Adrenal gland (tissue), 12 donors: ENCODE data around the gene SLC15A3. TPM values are rescaled to one million over a fixed set of nuclear protein-coding genes. Genes with fewer than 3 reads are reported as not detected.

ENCODE experiments used
- DNase-seq, 7 donors: peaks; one replicate each; pipeline ENCODE4 v3.0.0-alpha.2; 2019 to 2020
- H3K27ac ChIP-seq, 5 donors: fragments of 200-600 bp; sonication (generic) in 4 of 5; 1 replicate in 3 of 5; 2 replicates in 2 of 5; pipeline versions ENCODE4 v1.5.1 to v1.8.0; 2016 to 2020; ENCODE audit warnings: mild to moderate bottlenecking in 1 of 5
- H3K27me3 ChIP-seq: fragments of 200-600 bp; 2 replicates; pipeline ENCODE4 v1.8.0; 2021
- H3K36me3 ChIP-seq, 2 donors: fragments of 200-600 bp; replicated peaks in 1 of 2; 1 replicate in 1 of 2; 2 replicates in 1 of 2; pipeline versions ENCODE4 v1.5.1 to v1.8.0; 2018 to 2022
- H3K4me1 ChIP-seq, 2 donors: fragments of 200-600 bp; replicated peaks in 1 of 2; 1 replicate in 1 of 2; 2 replicates in 1 of 2; pipeline versions ENCODE4 v1.5.1 to v1.8.0; 2018 to 2021
- H3K4me3 ChIP-seq, 4 donors: fragments of 200-600 bp; sonication (generic) in 3 of 4; one replicate each; pipeline ENCODE4 v1.5.1; 2016 to 2018
- H3K9me3 ChIP-seq, 3 donors: fragments of 200-600 bp; sonication (generic) in 1 of 3; replicated peaks in 1 of 3; 1 replicate in 2 of 3; 2 replicates in 1 of 3; pipeline versions ENCODE4 v1.5.1 to v1.8.0; 2016 to 2021
- CTCF ChIP-seq, 6 experiments: fragments of 450-650 bp in 4 of 6; fragments of 200-600 bp in 2 of 6; sonication (generic) in 1 of 6; IDR thresholded peaks; 1 replicate in 5 of 6; 2 replicates in 1 of 6; pipeline versions ENCODE4 v1.5.1 to v1.8.0; 2016 to 2021; ENCODE audit warnings: antibody characterized with exemption in 6 of 6, mild to moderate bottlenecking in 2 of 6, moderate library complexity in 1 of 6
- POLR2A ChIP-seq, 2 donors: fragments of 450-650 bp; IDR thresholded peaks; one replicate each; pipeline ENCODE4 v1.6.1; 2017; ENCODE audit warnings: antibody characterized with exemption in 2 of 2, mild to moderate bottlenecking in 2 of 2, moderate library complexity in 1 of 2
- WGBS, 4 donors: extraction: QIAGEN DNeasy Blood & Tissue Kit in 2 of 4; methylation state at CpG; one replicate each; pipeline versions ENCODE4 v1.1.5 to v1.1.7; 2013 to 2017; 5-methylcytosine and 5-hydroxymethylcytosine counted together
- intact Hi-C, 2 donors: fragments of 100-400 bp; cut with DNase I; formaldehyde crosslinking; loops; one replicate each; pipeline versions ENCODE4 v1.14.1 to v1.15.0; 2022 to 2023
- polyA plus RNA-seq, 3 donors: library from polyadenylated mRNA; stranded (reverse); fragments of 200-250 nt in 2 of 3; fragments of 350-450 nt in 1 of 3; fragmentation: Illumina TruSeq in 1 of 3; extraction: RNeasy Lipid Tissue Mini Kit (QIAGEN cat#74804) in 1 of 3; gene quantifications; one replicate each; pipeline ENCODE4 v1.2.3, GENCODE V29; 2013 to 2014
- total RNA-seq, 9 donors: library from RNA; depleted of rRNA in 4 of 9; stranded (reverse); fragments of >200 nt in 4 of 9; fragments of 120-200 nt in 1 of 9; fragmentation: NEBNext Ultra II Directional in 1 of 9; extraction: Animal tissue kit (Norgen Biotek cat#: 25700) in 1 of 9; gene quantifications; one replicate each; pipeline versions ENCODE4 v1.1.0 to v1.2.4, GENCODE V29; 2013 to 2023
- donor health status: healthy with polysubstance abuse.
- donor health status: Bipolar disorder and iron deficiency.
- donor health status: DM: yes; HTN: yes; CAD: no.
- donor health status: DM: no; HTN: no; CAD: no.
- donor health status: DM: no; HTN: no; CAD: no.
- donor health status: DM: yes; HTN: yes; CAD: no.

The SLC15A3 gene
- total and polyA plus RNA-seq, 12 donors: 6.7 to 57.7 (median 31.0) TPM

GRCh38 chr11:60935676-60936442, 16.1 kb downstream of the SLC15A3 start:
- TF ChIP-seq POLR2A (IDR thresholded peaks at IDR 0.05): no peak
- H3K27ac ChIP-seq: no peak overlapping the region

GRCh38 chr11:60934790-60935605, 17.0 kb downstream of the SLC15A3 start:
- intact Hi-C loops: no loop called here
- Histone ChIP-seq H3K36me3 (peaks cover 0 to 3% of the 10 kb centered on the region in 2 donors), H3K9me3 (no peaks in the 10 kb centered on the region), H3K27me3 (no peaks in the 10 kb centered on the region), H3K27ac (no peak overlapping the region), H3K4me1 (no peaks in the 10 kb centered on the region), H3K4me3 (no peak overlapping the region)
- WGBS, 4 donors: 78 to 86% (median 83%) methylated on average over 12 to 21 of the region's 21 CpGs
- DNase-seq: no peak
- TF ChIP-seq CTCF (IDR thresholded peaks at IDR 0.05) (no peak), POLR2A (IDR thresholded peaks at IDR 0.05) (no peak)

More at GRCh38 chr11:60935676-60936442, 16.1 kb downstream of the SLC15A3 start:
- DNase-seq: no peak
- Histone ChIP-seq H3K36me3 (peaks cover 0 to 7% of the 10 kb centered on the region in 2 donors), H3K4me1 (no peaks in the 10 kb centered on the region), H3K27me3 (no peaks in the 10 kb centered on the region), H3K4me3 (no peak overlapping the region), H3K9me3 (no peaks in the 10 kb centered on the region)
- intact Hi-C loops: no loop called here
- 90 to 96% (median 92%) methylated on average over 13 to 27 of the region's 27 CpGs for WGBS, 4 donors

GRCh38 chr11:60934124-60934789, 17.7 kb downstream of the SLC15A3 start:
- Histone ChIP-seq H3K4me3 (no peak overlapping the region), H3K27me3 (no peaks in the 10 kb centered on the region), H3K9me3 (no peaks in the 10 kb centered on the region), H3K4me1 (no peaks in the 10 kb centered on the region), H3K36me3 (no peaks in the 10 kb centered on the region), H3K27ac (no peak overlapping the region)
- intact Hi-C loops: no loop called here
- WGBS, 4 donors: 88 to 95% (median 95%) methylated on average over 29 to 57 of the region's 57 CpGs
- no peak for DNase-seq
- TF ChIP-seq POLR2A (IDR thresholded peaks at IDR 0.05) (no peak), CTCF (IDR thresholded peaks at IDR 0.05) (no peak)

- intact Hi-C loops: no loop called here
- no peaks in the 10 kb centered on the region for H3K27me3 ChIP-seq
- H3K4me1 ChIP-seq: no peaks in the 10 kb centered on the region
- no peak overlapping the region for H3K27ac ChIP-seq
- H3K36me3 ChIP-seq: no peaks in the 10 kb centered on the region
- H3K9me3 ChIP-seq: no peaks in the 10 kb centered on the region
- no peak for DNase-seq
- TF ChIP-seq CTCF (IDR thresholded peaks at IDR 0.05) (no peak), POLR2A (IDR thresholded peaks at IDR 0.05) (no peak)
- 92 to 95% (median 94%) methylated on average over 24 to 37 of the region's 37 CpGs for WGBS, 4 donors
- H3K4me3 ChIP-seq: no peak overlapping the region
These were observed 18.4 kb downstream of the SLC15A3 start for GRCh38 chr11:60933416-60934123.
